AML-193 (cell line): ENCODE measurements around the gene HELZ.
"Not testable (repeated sequence)": the region's sequence is repeated elsewhere in the genome, so short reads cannot be mapped to it uniquely, and the experiment has no call there.

Experiments
- DNase-seq, 2 experiments: peaks; one replicate each; lab custom pipeline; 2025; lab: John Stamatoyannopoulos, UW

HELZ gene, protein sequence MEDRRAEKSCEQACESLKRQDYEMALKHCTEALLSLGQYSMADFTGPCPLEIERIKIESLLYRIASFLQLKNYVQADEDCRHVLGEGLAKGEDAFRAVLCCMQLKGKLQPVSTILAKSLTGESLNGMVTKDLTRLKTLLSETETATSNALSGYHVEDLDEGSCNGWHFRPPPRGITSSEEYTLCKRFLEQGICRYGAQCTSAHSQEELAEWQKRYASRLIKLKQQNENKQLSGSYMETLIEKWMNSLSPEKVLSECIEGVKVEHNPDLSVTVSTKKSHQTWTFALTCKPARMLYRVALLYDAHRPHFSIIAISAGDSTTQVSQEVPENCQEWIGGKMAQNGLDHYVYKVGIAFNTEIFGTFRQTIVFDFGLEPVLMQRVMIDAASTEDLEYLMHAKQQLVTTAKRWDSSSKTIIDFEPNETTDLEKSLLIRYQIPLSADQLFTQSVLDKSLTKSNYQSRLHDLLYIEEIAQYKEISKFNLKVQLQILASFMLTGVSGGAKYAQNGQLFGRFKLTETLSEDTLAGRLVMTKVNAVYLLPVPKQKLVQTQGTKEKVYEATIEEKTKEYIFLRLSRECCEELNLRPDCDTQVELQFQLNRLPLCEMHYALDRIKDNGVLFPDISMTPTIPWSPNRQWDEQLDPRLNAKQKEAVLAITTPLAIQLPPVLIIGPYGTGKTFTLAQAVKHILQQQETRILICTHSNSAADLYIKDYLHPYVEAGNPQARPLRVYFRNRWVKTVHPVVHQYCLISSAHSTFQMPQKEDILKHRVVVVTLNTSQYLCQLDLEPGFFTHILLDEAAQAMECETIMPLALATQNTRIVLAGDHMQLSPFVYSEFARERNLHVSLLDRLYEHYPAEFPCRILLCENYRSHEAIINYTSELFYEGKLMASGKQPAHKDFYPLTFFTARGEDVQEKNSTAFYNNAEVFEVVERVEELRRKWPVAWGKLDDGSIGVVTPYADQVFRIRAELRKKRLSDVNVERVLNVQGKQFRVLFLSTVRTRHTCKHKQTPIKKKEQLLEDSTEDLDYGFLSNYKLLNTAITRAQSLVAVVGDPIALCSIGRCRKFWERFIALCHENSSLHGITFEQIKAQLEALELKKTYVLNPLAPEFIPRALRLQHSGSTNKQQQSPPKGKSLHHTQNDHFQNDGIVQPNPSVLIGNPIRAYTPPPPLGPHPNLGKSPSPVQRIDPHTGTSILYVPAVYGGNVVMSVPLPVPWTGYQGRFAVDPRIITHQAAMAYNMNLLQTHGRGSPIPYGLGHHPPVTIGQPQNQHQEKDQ (N-terminal part only)

DNA sequence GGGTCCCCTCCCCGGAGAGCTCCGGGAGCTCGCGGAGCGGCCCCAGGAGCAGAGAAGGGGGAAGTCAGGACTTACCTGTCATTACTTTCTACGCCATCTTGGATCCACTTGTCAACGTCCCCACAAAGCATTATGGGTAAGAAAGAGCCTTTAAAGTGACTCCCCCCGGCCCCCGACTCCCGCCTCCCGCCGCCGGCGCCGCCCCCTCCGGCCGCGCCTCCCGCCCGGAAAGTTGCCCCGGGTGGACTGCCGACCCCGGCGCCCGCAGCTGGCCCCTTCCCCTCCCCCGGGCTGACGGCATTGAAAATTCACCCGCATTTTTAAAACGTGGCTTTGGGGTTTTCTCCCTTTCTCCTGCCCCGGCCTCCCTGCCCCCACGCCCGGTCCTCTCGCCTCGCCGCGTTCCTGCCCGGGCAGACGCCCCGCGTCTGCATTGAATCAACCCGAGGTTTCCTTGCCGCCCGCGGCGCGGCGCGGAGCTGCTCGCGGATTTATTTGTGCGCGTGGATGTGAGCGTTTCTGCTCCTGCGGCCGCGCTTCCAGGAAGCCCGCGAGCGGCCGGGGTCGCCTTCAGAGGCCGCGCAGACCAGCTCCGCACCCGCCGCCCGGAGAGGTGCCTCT lies at the start of gene HELZ:
HELZ (minus strand) TSS at position 124 of the 621 bp plus-strand sequence. CDS start 26,392 bp downstream, outside the sequence.
- peak; percentile 90 to 92 for DNase-seq

DNA sequence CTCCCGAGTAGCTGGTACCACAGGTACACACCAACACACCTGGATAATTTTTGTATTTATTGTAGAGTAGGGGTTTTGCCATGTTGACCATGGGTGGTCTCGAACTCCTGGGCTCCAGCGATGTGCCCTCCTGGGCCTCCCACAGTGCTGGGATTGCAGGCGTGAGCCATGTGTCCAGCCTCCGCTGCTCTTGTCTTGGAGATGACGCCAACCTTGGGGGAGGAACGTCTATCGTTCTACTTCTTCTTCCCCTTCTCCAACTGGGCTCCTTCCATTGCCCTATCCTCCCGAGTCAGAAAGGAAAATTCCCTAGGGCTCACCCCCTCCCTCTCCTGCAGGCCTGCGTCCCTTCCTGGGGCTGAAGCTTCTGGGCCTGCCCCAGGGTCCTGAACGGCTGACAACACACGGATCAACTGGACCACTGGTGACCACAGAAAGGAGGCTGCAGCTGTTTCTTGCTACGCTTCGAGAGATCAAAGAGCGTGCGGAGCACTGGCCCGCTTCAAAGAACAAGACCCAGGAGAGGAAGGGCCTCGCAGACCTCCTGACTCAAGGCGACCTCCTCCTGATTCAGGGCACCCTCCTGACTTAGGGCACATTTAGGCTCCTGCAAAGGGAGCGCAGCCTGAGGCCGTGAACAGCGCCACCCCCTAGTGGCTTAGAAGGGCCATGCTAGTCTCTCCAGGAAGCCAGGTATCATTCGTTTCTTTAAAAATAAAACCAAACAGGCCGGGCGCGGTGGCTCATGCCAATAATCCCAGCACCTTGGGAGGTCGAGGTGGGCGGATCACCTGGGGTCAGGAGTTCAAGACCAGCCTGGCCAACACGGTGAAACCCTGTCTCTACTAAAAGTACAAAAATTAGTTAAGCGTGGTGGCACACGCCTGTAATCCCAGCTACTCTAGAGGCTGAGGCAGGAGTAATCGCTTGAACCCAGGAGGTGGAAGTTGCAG lies 48.5 kb upstream of the HELZ start:
- DNase-seq, result peak; percentile 82 to 86

DNA sequence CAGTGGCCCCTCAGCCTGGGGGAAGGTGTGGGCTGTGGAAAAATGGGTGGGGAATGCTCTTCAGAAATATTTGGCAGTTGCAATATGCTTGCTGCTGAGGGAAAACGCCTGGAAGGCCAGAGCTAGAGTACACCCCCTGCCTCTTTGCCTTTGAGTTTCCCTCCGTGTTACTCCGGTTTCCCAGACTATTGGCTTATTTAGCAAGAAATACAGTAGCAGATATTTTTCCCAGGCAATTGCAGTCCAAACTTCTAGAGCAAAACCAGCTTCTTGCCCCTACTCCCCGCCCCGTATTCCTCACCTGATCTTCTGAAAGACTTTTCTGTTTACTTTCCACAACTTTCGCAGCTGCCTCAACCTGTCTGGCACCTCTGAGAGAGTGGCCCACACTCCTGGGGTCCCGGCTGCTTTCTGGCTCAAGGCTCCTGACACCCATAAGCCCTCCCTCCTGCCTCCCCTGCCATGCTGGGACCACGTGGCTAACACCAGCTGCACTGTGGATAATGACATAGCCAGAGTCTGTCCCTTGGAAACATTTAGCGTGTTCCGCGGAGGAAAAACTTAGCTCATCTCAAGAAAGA lies 45.8 kb upstream of the HELZ start:
- DNase-seq, result no peak

DNA sequence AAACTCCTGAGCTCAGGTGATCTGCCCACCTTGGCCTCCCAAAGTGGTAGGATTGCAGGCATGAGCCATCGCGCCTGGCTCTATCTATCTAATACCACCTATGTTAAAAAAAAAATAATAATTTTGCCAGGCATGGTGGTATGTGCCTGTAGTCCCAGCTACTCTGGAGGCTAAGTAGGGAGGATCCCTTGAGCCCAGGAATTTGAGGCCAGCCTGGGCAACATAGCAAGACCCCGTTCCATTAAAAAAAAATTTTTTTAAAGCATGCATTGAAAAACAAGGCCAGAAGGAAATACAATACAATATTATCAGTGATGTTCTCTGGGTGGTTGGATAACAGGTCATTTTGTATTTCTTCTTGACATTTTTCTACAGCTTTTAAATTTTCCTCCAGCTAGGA lies 45.2 kb upstream of the HELZ start:
- DNase-seq, result no peak

DNA sequence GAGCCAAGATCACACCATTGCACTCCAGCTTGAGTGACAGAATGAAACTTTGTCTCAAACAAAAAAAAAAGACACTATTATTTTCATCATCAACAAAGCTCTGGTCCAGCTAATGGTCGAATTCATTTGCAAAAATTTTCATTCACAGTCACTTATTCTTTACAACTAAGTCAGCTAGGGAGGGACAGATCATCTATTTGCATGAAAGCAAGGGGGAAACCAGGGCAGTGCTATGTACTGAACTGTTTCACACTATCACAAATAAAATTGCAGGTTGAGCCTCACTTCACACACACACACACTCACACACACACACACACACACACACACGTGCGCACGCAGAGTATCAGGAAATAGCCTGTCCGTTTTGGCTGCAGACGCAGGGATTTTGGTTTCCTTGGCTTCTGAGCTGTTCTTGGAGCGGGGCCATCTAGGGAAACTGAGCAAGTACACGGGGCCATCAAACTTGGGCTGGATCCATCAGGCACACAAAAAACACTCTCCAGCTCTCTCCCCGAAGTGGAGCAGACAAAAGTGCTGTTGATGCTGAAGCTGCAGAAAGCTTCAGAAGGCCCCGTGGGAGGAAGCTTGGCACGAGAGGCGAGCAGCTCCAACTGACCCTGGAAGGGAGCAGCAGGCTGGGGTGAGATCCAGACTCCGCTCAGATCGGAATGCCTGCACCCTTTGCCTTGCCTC lies 44.3 kb upstream of the HELZ start:
- DNase-seq, result no peak

DNA sequence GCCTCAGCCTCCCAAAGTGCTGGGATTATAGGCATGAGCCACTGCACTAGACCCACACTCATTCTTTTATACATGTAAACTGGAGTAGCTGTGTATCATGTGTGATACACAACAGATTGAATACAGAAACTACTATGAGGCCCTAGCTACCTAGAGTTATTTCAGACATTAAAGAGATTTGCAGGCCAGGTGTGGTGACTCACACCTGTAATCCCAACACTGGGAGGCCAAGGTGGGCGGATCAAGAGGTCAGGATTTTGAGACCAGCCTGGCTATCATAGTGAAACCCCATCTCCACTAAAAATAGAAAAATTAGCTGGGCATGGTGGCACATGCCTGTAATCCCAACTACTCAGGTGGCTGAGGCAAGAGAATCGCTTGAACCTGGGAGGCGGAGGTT lies 41.8 kb upstream of the HELZ start:
- DNase-seq, result not testable (repeated sequence)

DNA sequence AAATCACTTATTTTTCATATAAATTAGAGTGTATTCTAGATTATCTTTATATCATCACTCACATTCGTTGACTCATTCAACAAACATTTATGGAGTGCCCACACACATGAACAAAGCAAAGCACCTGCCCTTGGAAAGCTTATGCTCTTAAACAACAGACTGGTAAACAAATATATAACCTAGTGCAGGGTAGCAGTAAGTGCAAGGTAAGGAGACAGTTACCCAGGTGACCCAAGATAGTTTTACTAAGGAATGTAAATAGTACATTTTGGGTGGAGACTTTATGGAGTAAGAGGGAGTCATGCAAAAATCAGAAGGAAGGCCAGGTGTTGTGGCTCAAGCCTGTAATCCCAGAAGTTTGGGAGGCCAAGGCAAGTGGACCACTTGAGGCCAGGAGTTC lies 40.4 kb upstream of the HELZ start:
- DNase-seq, result no peak

DNA sequence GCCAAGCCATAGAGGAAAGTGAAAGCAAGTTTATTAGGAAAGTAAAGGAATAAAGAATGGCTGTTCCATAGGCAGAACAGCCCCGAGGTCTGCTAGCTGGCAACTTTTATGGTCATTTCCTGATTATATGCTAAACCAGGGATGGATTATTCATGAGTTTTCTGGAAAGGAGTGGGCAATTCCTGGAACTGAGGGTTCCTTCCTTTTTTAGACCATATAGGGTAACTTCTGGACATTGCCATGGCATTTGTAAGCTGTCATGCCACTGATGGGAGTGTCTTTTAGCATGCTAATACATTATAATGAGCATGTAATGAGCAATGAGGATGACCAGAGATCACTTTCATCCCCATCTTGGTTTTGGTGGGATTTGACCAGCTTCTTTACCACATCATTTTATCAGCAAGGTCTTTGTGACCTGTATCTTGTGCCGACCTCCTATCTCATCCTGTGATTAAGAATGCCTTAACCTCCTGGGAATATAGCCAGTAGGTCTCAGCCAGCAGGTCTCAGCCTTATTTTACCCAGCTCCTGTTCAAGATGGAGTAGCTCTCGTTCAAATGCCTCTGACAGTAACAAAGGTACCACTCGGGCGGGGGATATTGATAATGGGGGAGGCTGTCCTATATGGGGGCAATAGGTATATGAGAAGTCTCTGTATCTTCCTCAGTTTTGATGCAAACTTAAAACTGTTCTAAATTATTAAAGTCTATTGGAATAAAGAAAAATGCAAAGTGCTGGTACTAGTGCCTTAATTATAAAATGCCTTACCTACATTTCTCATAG lies 38.9 kb upstream of the HELZ start:
- DNase-seq, result no peak

DNA sequence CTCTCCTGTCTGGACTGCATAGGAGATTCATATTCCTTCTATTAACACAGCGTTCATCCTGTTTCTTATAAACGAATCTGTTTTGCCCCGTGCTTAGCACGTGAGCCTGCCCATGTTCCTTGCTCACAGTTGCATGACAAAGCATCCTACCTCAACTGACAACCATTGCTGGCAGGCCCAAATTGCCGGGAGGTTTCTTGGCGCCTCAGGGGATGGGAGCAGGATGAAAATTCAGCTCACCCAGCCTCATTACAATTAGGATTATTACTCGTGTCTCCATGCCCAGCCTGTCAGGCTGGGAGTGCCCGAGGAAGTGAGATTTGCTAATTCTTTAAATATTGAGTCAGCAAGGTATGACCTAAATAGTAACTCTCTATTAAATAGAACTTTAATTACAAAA lies 36.7 kb upstream of the HELZ start:
- no peak for DNase-seq

DNA sequence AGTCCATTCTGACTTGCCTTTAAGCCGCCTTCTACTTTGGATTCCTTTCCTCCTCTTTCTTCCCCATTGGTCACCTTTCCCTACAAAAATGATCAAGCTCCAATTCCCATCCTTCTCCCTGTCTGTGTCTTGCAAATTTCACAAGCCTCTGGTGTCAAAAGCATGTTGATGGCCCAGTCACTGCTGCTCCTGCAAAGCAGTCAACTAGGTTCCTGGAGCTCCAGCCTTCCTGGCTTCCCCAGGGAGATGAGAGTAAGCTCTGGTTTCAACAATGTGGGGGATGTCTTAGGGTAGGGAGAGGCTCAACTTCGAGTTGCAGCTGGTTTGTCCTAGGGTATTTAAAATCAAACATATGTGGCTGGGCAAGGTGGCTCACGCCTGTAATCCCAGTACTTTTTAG lies 36.1 kb upstream of the HELZ start:
- no peak for DNase-seq

DNA sequence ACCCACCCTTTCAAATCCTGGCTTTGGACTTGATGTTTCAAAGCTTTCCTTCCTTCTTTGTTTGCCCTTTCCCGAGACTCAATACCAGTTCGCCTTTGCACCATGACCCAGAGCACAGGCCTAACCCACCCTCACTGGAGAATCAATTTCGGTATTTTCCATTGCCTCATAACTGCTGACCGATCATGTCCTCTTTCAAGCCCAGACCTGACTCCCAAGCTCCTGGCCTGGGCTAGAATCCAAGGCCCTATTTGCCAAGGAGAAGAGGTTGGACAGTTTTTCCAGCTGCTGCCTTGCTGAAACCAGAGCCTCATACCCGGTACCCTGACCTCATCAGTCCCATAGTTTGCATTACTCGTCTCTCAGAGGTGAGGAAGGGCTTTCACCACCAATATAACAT lies 35.3 kb upstream of the HELZ start:
- DNase-seq, result no peak

DNA sequence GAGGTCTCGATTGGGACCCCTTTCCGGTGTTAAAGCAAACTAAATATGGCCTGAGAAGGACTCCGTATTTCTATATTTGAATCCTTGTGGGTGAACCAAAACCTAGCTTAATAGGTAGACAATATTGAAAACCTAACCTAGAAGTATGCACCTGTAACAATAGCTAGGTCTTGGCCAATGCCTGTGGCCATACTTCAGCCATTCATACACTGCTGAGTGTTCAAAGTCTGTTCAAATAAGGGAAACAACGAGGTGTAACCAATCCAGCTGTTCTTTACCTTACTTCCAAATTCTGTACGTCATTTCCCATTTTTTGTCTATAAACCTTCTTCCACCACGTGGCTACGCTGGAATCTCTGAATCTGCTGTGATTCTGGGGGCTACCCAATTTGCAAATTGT lies 34.1 kb upstream of the HELZ start:
- DNase-seq, result no peak

DNA sequence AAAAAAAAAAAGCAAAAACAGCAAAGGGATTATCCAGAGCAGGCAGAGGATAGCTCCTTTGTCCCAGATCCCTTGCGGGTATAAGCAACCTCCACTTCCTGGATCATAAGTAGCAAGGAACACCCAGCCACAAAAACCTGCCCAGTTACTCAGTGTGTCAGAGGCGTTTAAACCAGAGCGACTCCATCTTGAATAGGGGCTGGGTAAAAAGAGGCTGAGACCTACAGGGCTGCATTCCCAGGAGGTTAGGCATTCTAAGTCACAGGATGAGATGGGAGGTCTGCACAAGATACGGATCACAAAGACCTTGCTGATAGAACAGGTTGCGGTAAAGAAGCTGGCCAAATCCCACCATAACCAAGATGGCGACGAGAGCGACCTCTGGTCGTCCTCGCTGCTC lies 33.4 kb upstream of the HELZ start:
- DNase-seq, result no peak

DNA sequence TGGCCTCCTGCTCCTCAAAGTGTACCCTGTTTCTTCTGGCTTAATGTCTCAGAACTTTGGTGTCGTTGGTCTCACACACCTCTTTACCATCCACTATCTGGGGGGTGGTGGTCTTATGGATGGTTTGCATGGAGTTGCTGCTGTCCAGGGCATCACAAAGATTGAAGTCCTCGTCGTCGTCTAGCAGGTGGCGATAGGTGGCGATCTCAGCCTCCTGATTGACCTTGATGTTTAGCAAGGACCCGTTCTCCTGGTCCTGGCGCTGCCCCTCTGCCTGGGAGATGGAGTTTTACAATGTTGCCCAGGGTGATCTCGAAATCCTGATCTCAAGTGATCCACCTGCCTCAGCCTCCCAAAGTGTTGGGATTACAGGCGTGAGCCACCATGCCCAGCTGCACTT lies 31.1 kb upstream of the HELZ start:
- no peak for DNase-seq

DNA sequence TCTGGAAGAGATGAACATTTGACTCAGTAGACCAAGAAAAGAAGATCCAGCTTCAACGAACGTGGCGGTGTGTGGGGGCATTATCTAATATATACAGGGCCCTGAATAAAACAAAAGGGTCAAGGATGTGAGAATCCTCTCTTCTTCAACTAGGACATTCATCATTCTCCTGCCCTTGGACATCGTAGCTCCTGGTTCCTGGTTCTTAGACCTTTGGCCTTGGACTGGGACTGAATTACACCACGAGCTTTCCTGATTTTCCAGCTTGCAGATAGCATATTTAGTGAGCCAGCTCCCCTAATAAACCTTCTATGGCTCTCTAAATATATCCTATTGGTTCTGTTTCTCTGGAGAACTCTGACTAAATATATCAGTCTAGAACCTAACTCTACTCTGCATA lies 29.5 kb upstream of the HELZ start:
- DNase-seq, result no peak

DNA sequence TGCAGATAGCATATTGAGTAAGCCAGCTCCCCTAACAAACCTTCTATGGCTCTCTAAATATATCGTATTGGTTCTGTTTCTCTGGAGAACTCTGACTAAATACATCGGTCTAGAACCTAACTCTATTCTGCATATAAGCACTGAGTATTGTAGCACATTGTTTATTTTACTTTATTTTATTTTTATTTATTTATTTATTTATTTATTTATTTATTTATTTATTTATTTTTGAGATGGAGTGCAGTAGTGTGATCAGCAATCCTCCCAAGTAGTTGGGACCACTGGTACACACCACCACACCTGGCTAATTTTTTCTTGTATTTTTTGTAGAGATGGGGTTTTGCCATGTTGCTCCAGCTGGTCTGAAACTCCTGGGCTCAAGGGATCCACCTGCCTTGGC lies 28.9 kb upstream of the HELZ start:
- no peak for DNase-seq

DNA sequence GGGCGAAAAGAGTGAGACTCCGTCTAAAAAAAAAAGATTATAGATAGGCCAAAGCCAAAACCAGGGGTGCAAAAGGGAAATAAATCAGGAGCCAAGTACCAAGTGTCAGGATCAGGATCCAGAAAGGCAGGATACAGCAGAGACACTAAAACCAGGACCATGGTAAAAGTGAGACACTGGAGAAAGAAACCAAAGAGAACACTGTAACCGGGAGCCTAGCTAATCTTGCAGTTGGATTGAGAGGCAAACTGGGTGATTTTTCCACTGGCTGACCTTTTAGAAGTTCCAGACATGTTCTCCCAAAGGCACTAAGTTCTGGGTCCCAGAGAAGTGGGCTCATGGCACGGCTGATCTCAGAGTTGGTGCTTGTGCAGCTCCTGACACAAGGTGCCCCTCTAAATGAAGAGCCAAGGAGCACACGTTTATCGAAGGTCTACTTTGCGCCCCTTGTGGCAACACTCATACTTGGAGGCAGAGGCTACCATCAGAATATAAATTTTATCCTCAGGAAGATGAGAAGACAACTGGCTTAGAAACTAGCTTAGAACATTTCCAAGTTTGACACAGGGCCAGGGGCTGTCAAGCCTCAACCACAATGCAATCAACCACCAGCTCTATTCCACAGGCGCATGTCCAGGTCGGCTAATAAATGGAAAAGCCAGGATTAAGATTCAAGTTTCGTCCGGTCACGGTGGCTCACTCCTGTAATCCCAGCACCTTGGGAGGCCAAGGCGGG lies 27.5 kb upstream of the HELZ start:
- no peak for DNase-seq

DNA sequence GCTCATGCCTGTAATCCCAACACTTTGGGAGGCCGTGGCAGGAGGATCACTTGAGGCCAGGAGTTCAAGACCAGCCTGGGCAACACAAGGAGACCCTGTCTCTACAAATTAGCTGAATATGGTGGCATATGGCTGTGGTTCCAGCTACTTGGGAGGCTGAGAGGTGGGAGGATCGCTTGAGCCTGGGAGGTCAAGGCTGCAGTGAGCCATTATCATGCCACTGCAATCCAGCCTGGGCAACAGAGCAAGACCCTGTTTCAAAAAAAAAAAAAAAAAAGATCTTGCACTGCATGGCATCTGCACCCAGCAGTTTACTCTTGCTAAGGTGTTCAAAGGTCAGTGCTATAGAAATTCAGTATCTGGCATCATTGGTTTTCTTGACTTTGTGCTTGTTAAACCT lies 26.2 kb upstream of the HELZ start:
- DNase-seq, result not testable (repeated sequence)
